ENCODE data around the gene SUCLG2.

SUCLG2 gene

DNA sequence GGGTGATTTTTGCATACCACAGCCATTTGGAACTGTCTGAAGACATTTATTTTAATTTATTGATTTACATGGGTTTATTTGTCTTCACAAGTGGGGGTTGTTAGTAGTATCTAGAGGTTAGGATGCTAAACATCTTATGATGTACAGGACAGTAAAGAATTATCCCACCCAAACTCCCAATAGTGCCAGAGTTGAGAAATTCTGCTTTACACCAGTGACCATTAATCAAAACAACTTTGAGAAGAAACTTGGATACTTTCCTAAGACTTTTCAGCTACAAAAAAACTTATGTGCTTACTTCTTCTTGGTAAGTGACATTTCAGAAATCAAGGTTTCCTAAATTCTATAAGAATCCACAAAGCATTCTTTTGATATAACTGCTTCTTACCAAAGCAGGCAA is 156.7 kb downstream of the SUCLG2 start:
- DNase-seq, result no peak

DNA sequence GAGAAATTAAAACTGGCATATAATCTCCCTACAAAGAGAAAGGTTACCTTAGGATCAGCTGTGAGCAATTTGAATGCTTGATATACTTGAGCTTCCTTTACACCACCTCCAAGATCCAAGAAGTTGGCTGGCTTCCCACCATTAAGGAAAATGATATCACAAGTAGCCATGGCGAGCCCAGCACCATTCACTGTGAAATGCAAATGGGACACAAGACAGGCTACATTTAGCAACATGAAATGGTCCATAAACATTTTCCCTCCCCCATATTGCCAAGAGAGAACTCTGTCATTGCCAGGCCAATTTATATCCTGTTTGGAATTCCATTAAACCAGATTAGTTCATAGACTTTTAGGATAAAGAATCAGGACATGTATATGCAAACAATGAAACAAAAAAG is 158.7 kb downstream of the SUCLG2 start:
- no peak for DNase-seq

DNA sequence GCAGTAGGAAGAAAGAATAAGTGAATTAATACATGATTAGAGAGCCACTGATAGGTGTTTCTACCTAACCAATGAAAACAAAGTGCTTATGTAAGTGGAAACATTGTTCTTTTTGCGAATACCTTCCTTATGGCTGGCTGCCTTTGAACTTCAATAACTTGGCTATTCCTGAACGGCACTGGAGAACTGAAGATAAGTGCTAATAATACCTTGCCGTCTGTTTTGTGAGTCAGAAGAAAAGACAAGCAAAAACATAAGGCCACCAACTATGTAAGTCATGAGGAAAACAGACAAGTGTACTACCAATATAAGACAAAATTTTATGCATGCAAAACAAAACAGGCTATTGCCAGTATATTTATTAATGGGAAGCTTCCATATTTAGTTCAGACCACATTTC is 160.6 kb downstream of the SUCLG2 start:
- no peak for DNase-seq

DNA sequence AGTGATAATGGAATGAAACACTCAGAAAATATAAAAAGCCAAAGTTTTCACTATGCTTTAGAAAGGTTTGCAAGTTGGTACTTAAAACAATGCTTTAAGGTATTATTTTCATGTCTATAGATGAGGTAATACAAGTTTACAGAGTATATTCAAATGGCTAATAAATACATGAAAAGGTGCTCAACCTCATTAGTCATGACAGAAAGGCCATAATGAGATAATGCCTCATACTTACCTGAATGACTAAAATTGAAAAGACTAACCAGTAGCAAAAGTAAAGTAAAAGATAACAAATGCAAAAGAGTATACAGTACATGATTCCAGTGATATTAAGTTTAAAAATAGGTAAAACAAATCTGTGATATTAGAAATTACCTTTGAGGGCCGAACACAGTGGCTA is 163.8 kb downstream of the SUCLG2 start:
- DNase-seq, result no peak

DNA sequence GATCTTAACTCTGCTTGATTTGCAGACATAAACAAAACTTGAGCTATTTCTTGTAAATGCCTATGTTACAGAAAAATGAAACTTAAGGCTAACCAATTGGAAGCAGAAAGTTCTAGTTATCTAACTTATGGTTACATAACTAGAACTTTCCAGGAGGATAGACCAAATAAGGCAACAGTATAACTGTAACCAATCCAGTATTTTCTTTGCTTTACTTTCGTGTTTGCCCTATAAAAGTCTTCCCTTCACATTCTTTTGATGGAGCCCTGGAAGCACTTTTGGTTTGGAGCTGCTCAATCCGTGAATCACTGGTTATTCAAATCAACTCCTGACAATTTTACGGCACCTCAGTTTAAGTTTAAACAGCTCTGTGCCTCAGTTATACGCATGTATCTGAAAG is 164.6 kb downstream of the SUCLG2 start:
- peak; percentile 23 for DNase-seq

DNA sequence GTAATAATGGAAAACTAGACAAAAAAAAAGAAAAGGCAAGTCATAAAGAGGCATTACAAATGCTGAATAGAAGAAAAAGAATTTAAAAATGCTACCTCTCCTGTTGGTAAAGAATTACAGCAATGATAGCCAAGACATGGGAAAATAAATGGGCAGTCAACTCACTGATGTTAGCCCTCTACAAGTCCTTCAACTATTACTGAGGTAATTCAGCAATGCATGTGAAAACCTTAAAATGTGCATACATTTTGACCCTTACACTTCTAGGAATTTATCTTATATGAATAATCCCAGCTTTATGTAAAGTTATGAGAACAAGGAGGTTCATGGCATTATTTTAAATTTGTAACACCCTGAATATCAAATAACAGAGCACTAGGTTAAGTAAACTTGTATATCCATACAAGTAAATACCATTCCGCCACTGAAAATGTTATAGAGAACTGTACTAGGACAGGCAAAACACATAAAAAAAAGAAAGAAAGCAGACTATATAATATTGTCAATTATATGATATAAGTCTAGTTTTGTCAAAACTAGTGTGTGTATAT is 166.8 kb downstream of the SUCLG2 start:
- no peak for DNase-seq

DNA sequence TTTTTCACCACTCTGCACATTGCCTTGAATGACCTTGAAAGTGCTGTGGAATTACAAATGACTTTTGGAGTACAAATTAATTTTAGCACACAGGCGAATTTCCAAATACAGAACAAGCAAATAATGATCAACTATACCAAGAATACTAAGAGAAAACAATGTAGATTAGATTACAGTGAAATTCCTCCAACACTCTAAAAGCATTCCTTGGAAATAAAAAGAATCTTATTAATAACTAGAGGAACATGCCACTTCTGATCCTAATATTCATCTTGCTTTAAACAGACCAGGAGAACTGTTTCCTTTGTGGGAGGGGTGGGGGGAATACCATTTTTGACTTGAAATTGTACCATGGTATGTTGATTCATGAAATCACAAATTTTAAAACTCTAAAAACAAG is 167.5 kb downstream of the SUCLG2 start:
- no peak for DNase-seq

DNA sequence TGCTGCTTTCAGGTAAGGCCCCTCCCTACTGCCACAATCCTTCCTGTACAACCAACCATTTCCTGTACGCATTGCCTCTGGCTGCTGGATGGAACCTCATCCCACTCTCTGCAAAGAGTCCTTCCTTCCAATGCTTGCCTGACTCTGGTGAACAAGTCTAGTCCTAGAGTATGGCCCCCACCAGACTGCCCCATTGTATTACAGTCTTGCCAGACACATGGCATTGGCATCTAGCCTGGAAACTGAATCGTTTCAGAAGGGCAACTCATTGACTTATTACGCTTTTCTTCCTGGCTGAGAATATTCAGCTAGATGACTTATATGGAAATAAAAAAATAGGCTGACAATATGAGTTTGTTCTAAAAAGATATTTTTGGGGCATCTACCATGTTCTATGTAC is 170.3 kb downstream of the SUCLG2 start:
- no peak for DNase-seq

DNA sequence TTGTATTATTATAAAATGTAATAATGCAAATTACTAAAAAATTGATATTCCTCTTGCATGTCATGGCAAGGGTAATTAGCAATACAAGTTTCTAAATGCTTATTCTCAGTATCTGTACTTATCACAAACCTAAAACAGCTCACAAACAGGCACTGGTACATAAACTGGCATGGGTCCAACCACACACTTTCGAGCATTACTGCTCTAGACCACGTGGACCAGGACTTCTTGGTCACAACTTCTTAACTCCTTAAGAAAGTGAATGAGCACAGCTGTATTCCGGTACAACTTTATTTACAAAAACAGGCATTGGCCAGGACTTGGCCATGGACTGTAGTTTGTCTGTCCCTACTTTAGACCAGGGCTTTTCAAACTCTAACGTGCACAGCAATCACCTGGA is 173.3 kb downstream of the SUCLG2 start:
- DNase-seq, result no peak

DNA sequence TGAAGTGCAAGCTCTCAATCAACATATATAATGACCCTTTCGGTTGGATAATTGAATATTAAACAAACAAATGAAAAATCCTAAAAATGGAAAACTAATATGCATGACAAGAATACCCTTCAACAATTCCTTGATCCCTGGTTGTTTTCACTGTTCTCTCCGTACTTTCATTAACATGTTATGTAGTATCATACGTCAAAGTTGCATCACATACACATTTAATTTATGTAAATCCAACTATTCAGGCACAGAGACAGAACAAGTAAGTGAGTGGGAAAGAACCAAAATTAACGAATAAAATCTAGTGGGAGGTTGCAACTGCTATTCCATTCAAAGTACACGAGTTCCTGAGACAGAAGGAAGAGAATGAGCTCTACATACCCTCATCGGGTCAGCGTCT is 176.0 kb downstream of the SUCLG2 start:
- no peak for DNase-seq

DNA sequence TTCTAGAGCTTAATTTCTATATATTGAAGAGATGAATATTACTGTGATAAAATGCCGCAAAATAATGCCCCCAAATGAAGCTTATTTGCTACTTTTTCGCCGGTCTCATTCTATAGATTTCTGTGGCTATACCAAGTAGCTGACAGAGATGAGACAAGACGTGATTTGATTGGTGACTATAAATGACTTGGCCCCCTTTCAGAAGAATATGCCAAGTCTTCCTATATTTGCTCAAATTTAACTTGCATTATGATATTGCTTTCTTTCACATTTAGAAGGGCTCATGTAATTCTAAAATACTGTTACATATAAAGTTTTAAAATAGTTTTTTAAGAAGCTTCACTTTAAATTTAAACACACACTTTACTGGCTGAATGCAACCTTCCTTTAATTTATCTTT is 180.1 kb downstream of the SUCLG2 start:
- no peak for DNase-seq

DNA sequence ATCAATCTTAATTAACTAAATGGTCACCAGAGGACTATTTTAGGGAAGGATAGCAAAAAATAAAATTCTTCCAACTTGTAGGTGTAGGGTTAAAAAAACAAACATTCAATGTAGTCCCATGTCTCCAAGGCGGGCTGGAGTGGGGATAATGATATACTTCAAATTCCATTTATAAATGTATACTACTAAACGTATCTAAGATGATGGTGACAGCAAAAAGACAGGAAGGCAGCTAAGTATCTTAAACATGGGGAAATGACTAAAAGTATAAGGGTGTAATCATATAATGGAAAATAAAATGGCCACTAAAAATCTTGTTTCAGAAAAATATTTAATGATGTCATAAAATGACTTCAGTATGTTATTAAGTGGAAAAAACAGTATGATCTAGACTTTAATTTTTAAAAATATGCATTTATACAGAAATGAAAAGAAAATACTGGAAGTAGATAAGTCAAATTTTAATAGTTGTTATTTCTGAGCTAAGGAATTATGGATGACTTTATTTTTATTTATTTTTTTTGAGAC is 181.7 kb downstream of the SUCLG2 start:
- no peak for DNase-seq

DNA sequence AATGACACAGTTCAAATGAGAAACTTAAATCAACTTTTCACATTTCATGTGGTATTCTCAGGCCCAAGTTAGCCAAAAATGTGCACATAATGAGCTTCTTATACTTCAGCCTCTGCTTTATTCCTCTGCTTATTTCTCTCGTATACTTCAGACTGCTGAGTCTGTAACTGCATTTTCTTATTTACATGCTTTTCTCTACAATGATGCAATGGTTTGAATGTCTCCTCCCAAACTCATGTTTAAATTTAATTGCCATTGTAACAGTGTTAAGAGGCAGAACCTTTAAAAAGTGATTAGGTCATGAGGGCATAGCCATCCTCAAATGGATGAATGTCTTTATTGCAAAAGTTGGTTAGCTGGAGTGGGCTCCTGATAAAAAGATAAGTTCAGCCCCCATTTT is 184.2 kb downstream of the SUCLG2 start:
- DNase-seq, result no peak

DNA sequence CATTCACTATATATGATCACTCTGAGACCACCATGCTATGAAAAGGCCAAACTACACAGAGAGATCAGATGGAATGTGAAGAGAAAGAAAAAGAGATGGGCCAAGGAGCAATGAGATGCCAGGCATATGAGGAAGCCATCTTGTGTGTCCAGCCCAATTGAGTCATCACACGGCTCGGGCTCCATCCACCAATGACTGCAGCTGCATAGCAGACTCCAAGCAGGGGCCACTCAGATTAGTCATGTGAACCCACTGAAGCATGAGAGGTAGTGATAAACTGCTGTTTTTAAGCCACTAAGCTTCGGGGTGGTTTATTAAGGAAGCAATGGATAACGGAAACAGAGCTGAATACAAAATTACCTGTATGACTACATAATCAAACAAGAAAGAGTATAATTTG is 185.9 kb downstream of the SUCLG2 start:
- peak; percentile 47 for DNase-seq

DNA sequence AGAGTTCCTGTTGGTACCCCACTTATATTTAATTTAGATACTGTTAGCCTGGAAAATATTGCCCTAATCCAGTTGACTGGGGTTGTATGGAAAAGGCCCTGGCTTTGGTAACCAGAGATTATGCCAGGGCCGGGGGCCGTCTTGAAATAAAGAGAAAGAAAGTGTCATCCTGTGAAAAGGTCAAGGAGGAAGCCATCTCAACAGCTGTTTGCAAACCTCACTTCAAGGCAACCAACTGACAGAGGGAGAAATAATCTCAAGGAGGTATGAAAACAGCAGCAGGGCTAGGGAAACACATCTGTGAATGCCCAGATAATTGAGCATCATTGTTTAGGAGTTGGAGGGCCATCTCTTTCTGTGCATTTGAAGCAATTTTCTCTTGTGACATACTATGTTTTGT is 190.8 kb downstream of the SUCLG2 start:
- DNase-seq, result no peak

DNA sequence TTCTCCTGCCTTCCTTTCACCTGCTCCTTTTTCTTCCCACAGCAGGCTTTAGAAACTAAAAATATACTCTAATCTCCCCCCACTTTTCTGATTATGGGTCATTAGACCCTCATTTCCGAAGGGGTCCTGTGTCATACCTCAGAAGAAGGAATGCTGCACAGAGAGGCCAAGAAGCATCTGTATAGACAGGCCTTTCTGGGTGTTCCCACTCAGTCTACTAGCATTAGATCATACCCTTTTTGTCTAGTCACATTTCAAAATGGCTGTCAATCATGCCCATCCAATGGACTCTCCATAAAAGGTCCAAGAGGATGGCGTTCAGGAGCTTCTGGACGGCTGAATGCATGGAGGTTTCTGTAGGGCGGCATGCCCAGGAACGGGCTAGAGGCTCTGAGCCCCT is 192.2 kb downstream of the SUCLG2 start:
- no peak for DNase-seq

DNA sequence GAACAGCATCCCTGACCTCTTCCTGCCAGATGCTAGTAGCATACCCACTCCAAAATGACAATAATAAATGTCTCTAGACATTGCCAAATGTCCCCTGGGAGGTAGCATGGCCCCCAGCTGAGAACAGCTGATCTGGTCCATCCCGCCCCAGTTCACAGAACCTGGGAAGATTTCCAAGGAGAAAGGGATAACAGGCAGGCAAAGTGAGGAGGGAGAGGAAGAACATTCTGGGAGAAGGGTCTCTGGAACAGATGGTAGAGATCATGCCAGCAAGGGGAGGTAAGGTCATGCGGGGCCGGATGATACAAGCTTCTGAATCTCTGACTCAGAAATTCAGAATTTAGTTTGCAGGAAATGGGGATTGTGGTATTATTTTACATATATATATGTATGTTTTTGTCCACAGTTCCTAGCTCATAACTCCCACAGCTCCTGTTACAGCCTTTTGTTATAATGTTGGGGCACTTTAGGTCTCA is 192.7 kb downstream of the SUCLG2 start:
- DNase-seq, result peak; percentile 75

DNA sequence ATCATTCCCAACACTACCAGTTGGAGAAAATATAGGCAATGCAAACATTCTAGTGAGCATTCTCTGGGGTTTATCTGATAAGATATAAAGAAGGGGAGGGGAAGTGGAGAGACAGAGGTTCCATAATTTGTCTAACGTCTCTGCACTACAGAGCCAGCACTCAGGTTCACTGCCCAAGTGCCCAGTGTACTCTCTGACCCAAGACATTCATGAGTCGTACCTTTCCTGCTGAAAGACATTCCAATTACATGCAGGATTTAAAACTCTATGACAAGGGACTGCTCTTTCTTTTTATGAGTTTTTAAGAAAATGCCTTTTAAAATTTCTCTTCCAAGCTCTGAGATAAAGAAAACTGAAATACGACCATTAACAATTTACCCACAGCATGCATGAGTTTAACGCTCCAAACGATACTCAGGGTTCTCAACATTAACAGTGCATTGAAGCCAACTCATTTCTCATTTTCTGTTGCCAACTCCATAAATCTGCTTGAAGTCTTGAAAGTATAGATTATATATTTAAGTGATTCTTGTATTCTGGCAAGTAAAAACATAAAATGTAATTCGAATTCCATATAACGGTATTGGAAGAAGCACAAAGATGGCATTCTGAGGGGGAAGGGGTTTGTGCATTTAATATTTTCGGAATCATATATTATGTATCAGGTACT is 193.4 kb downstream of the SUCLG2 start:
- DNase-seq, result peak; percentile 43

DNA sequence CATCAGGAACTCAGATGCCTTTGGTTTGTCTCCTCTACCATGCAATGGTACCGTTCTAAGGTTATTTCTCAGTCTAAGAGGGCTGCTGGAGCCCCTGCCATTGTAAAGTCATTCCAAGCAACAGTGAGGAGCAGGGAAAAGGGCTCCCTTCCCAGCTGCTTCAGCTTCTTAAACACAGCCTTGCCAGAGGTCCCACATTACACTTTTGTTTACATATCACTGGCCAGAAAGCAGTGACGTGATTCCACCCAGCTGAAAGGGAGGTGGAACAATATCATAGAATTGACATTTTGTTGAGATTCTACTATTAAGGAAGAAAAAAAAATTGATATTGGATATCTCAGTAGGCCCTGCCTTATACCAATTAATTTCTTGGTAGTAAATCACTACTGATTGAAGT is 194.6 kb downstream of the SUCLG2 start:
- no peak for DNase-seq

DNA sequence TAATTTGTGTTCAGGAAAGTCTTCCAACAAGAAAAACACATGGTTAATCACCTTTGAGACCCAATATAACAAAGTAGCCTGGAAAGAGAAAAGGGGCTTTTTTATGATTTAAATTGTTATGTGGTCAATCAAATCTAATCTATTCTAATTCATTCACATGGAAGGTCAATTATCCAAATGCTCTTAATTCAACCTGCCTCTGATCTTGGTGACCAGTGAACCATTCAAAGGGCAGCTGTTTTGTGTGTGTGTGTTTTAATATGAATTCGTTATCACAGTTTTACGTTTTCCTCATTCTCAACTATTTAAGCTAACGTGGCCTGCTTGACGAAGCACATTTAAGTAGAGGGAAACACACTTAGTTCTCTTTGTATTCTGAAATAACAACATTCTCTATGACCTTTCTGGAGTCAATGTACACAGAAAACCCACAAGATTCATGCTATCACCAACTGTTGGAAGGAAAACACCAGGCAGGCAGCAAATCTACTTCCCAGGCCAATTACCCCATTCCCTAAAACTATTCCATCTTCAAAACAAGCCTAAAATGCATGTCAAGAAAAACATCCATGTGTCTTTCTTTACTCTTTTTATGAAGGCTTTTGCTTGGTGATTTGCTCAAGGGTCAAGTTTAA is 195.4 kb downstream of the SUCLG2 start:
- no peak for DNase-seq

DNA sequence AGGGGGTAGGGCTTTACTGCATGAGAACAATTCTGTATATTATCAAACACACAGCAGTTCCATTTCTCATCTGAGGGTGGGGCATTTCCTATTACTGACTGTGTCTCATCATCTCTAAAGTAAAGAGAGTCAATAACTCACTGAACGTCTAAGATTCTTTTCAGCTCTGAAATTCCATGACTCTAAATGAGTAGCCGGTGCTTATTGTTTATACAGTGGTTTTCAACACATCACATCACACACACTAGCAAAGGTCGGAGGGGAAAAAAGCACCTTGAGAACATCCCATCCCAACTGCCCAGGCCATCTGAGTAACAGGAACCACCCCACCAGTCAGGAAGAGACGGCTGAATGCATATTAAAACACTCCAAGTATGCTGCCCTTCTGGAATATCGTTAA is 196.0 kb downstream of the SUCLG2 start:
- peak; percentile 34 for DNase-seq

DNA sequence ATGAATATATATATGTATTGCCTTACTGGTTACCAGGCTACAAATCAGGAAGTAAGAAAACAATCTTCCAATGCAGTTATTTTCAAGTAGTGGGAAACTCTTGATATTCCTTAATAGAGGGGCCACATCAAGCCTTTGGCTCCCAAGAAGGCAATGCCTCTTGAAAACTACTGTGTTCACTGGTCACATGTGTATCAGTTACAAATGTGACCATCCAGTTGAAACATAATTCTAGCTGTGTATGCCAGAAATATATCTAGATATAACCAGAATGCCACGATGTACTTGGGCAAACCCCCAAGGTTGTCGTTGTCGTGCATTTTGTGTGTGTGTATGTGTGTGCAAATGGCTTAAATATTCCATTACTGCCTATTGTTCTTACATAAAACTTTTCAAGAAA is 200.8 kb downstream of the SUCLG2 start:
- DNase-seq, result no peak

DNA sequence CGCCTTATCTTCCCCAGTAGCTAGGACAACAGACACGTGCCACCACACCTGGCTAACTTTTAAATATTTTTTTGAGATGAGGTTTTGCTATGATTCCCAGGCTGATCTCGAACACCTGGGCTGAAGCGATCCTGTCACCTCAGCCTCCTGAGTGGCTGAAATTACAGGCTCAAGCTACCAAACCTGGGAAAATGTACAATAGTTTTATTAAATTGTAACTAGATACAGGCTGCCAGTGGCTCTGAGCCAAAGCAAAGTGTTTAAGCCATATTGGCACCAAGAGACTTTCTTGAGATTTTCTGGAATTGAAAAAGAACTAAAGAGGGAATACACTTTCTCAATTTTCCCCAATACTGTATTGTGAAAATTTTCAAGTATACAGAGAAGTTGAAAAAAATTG is 204.3 kb downstream of the SUCLG2 start:
- DNase-seq, result no peak

DNA sequence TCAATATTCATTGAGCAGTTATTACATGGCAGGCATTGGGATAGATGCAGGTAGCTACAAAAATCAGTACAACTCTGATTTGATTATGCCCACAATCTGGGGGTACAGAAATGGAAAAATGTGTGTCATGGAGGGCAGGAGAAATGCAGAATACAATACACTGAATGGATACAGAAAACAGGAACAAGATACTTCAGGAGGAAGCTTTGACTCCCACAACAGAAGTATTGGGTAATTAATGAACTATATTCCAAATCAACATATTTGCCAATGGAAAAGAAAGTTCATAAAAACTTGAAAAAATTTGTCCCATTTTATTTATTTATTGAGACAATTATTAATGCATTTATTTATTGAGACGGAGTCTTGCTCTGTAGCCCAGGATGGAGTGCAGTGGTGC is 207.0 kb downstream of the SUCLG2 start:
- DNase-seq, result no peak

DNA sequence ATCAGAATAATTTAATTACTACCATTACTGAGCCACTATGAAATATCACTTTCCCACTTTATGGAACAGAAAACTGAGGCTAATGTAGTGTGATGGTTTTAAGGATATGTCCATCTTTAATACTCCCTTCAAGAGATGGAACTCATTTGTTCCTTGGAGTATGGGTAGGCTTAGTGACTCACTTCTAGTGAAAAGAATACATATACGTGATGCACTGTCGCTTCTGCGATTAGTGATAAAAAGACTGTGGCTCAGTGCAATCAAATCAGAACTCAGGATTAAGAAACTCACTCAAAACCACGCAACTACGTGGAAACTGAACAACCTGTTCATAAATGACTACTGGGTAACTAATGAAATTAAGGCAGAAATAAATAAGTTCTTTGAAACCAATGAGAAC is 216.6 kb downstream of the SUCLG2 start:
- DNase-seq, result no peak

Data from EL (cell line).